Left ventricle myocardium inferior (tissue), 1 donor: ENCODE measurements around the gene SCEL. TPM values are rescaled to one million over a fixed set of nuclear protein-coding genes. Genes with fewer than 3 reads are reported as not detected.
"Not testable (repeated sequence)": the region's sequence is repeated elsewhere in the genome, so short reads cannot be mapped to it uniquely, and the experiment has no call there.

Source experiments
- DNase-seq: peaks from one replicate; pipeline ENCODE4 v3.0.0-alpha.2; 2020
- H3K27ac ChIP-seq: fragments of 200-600 bp; replicated peaks from 2 replicates; pipeline ENCODE4 v1.8.0; 2021
- H3K27me3 ChIP-seq: fragments of 200-600 bp; 2 replicates; pipeline ENCODE4 v1.8.0; 2021; ENCODE audit warnings: low read depth
- H3K36me3 ChIP-seq: fragments of 200-600 bp; 2 replicates; pipeline ENCODE4 v1.8.0; 2021
- H3K4me1 ChIP-seq: fragments of 200-600 bp; 2 replicates; pipeline ENCODE4 v1.8.0; 2021
- H3K4me3 ChIP-seq: fragments of 200-600 bp; 2 replicates; pipeline ENCODE4 v1.8.0; 2021; ENCODE audit warnings: mild to moderate bottlenecking, moderate library complexity
- H3K9me3 ChIP-seq: fragments of 200-600 bp; replicated peaks from 2 replicates; pipeline ENCODE4 v1.8.0; 2021
- intact Hi-C: fragments of 100-400 bp; cut with micrococcal nuclease; formaldehyde crosslinking; loops from one replicate; pipeline ENCODE4 v1.11.0; 2022
- total RNA-seq: library from RNA; stranded (reverse); fragmentation: NEBNext Ultra II Directional; extraction: Animal tissue kit (Norgen Biotek cat#: 25700); gene quantifications from one replicate; pipeline ENCODE4 v1.2.1, GENCODE V29; 2021
- TF ChIP-seq, protein P1 (sequence below): fragments of 200-600 bp; IDR thresholded peaks from 2 replicates; pipeline ENCODE4 v1.8.0; 2021; ENCODE audit warnings: antibody characterized with exemption, mild to moderate bottlenecking, borderline replicate concordance
- donor health status: DM: no; HTN: yes; CAD: no; lungs with severe emphysema.

The SCEL gene
- total RNA-seq, 1 donor from 2014 or later: not detected

- no peak overlapping the region for H3K27ac ChIP-seq
- H3K4me1 ChIP-seq: no peaks in the 10 kb centered on the region
- H3K4me3 ChIP-seq: no peak overlapping the region
- intact Hi-C loops: no loop called here
- TF ChIP-seq, protein P1, sequence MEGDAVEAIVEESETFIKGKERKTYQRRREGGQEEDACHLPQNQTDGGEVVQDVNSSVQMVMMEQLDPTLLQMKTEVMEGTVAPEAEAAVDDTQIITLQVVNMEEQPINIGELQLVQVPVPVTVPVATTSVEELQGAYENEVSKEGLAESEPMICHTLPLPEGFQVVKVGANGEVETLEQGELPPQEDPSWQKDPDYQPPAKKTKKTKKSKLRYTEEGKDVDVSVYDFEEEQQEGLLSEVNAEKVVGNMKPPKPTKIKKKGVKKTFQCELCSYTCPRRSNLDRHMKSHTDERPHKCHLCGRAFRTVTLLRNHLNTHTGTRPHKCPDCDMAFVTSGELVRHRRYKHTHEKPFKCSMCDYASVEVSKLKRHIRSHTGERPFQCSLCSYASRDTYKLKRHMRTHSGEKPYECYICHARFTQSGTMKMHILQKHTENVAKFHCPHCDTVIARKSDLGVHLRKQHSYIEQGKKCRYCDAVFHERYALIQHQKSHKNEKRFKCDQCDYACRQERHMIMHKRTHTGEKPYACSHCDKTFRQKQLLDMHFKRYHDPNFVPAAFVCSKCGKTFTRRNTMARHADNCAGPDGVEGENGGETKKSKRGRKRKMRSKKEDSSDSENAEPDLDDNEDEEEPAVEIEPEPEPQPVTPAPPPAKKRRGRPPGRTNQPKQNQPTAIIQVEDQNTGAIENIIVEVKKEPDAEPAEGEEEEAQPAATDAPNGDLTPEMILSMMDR: no peak
- no peaks in the 10 kb centered on the region for H3K27me3 ChIP-seq
- H3K36me3 ChIP-seq: no peaks in the 10 kb centered on the region
- no peaks in the 10 kb centered on the region for H3K9me3 ChIP-seq
- no peak for DNase-seq
Measured at GRCh38 chr13:77623806-77624205, 88.3 kb downstream of the SCEL start.

GRCh38 chr13:77628170-77628569, 92.7 kb downstream of the SCEL start:
- TF ChIP-seq, protein P1: no peak
- DNase-seq: no peak
- Histone ChIP-seq H3K36me3 (no peaks in the 10 kb centered on the region), H3K9me3 (no peaks in the 10 kb centered on the region), H3K4me1 (no peaks in the 10 kb centered on the region), H3K27me3 (no peaks in the 10 kb centered on the region), H3K27ac (no peak overlapping the region), H3K4me3 (no peak overlapping the region)
- intact Hi-C loops: no loop called here

GRCh38 chr13:77637588-77637987, 102.1 kb downstream of the SCEL start:
- no peaks in the 10 kb centered on the region for H3K9me3 ChIP-seq
- intact Hi-C loops: no loop called here

DNA sequence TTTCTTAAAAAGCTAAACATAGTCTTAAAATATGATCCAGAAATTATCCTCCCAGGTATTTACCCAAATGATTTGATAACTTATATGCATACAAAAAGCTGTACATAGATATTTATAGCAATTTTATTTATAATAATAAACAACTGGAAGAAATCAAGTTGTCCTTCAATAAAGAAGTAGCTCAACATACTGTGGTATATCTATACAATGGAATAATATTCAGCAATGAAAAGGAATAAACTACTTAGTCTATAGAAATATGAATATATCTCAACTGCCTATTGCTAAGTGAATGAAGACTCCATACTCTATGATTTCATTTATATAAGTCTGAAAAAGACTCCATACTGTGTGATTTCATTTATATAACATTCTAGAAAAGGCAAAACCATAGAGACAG, 114.9 kb downstream of the SCEL start:
- intact Hi-C loops: no loop called here

More at GRCh38 chr13:77637588-77637987, 102.1 kb downstream of the SCEL start:
- Histone ChIP-seq H3K27me3 (peaks cover 3% of the 10 kb centered on the region), H3K36me3 (no peaks in the 10 kb centered on the region), H3K4me3 (no peak overlapping the region), H3K4me1 (no peaks in the 10 kb centered on the region), H3K27ac (no peak overlapping the region)
- TF ChIP-seq, protein P1: no peak
- no peak for DNase-seq

GRCh38 chr13:77653301-77653700, 117.8 kb downstream of the SCEL start:
- Histone ChIP-seq H3K27ac (no peak overlapping the region), H3K4me1 (no peaks in the 10 kb centered on the region), H3K9me3 (peaks cover 32% of the 10 kb centered on the region), H3K4me3 (no peak overlapping the region), H3K27me3 (no peaks in the 10 kb centered on the region), H3K36me3 (no peaks in the 10 kb centered on the region)
- intact Hi-C loops: no loop called here
- DNase-seq: no peak
- TF ChIP-seq, protein P1: no peak

More for the DNA sequence above, 114.9 kb downstream of the SCEL start:
- H3K4me3 ChIP-seq: no peak overlapping the region
- no peaks in the 10 kb centered on the region for H3K4me1 ChIP-seq
- no peak overlapping the region for H3K27ac ChIP-seq
- peaks cover 21% of the 10 kb centered on the region for H3K9me3 ChIP-seq
- H3K36me3 ChIP-seq: no peaks in the 10 kb centered on the region
- TF ChIP-seq, protein P1: no peak
- DNase-seq: no peak
- no peaks in the 10 kb centered on the region for H3K27me3 ChIP-seq

DNA sequence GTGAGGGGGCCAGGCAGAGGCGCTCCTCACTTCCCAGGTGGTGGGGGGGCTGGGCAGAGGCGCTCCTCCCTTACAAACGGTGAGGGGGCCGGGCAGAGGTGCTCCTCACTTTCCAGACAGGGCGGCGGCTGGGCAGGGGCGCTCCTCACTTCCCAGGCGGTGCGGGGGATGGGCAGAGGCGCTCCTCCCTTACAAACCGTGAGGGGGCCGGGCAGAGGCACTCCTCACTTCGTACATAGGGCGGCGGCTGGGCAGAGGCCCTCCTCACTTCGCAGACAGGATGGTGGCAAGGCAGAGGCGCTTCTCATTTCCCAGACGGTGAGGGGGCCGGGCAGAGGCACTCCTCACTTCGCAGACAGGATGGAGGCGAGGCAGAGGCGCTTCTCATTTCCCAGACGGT, 124.5 kb downstream of the SCEL start:
- H3K27ac ChIP-seq, intact Hi-C loops, H3K27me3 ChIP-seq, H3K36me3 ChIP-seq, H3K4me3 ChIP-seq, DNase-seq, H3K4me1 ChIP-seq: not testable (repeated sequence)
- H3K9me3 ChIP-seq: peaks cover 11% of the 10 kb centered on the region
